GM21515 (cell line): ENCODE data around the gene NCAN.
"Not testable (repeated sequence)": the region's sequence is repeated elsewhere in the genome, so short reads cannot be mapped to it uniquely, and the experiment has no call there.

ENCODE experiments used
- ATAC-seq: cut with Tn5 transposase; IDR thresholded peaks from one replicate; pipeline ENCODE4 v1.9.1; 2021; ENCODE audit not compliant: unreplicated experiment

Gene NCAN

GRCh38 chr19:19211499-19212420 lies at the start of gene NCAN:
Gene NCAN (plus strand): TSS chr19:19211958. CDS start chr19:19216954, 4,996 bp downstream.
- no peak for ATAC-seq

- ATAC-seq, result no peak
Measured at GRCh38 chr19:19162495-19162894, 49.3 kb upstream of the NCAN start.

GRCh38 chr19:19165396-19165795 lies 46.4 kb upstream of the NCAN start:
- ATAC-seq, result no peak

GRCh38 chr19:19167612-19168011 lies 44.1 kb upstream of the NCAN start:
- no peak for ATAC-seq

- peak; percentile 2 for ATAC-seq
Measured at GRCh38 chr19:19169236-19170052, 42.3 kb upstream of the NCAN start.

- ATAC-seq, result peak; percentile 76
Measured at GRCh38 chr19:19170053-19170872, 41.5 kb upstream of the NCAN start, which contains the start of gene MEF2B. Gene MEF2B (minus strand): TSS chr19:19170263. CDS start chr19:19150735, 19,528 bp downstream.

- no peak for ATAC-seq
Measured at GRCh38 chr19:19170873-19171672, 40.7 kb upstream of the NCAN start.

- no peak for ATAC-seq
Measured at GRCh38 chr19:19171821-19172532, 39.8 kb upstream of the NCAN start.

- ATAC-seq, result not testable (repeated sequence)
Measured at GRCh38 chr19:19173243-19173642, 38.5 kb upstream of the NCAN start.

GRCh38 chr19:19176950-19177349 lies 34.8 kb upstream of the NCAN start:
- ATAC-seq, result no peak

- no peak for ATAC-seq
Measured at GRCh38 chr19:19179548-19180441, 32.0 kb upstream of the NCAN start.

GRCh38 chr19:19181488-19181998 lies 30.2 kb upstream of the NCAN start:
- no peak for ATAC-seq

- no peak for ATAC-seq
Measured at GRCh38 chr19:19185853-19186740, 25.7 kb upstream of the NCAN start.

- no peak for ATAC-seq
Measured at GRCh38 chr19:19186742-19187141, 25.0 kb upstream of the NCAN start.

GRCh38 chr19:19191768-19192077 lies 20.0 kb upstream of the NCAN start:
- no peak for ATAC-seq

GRCh38 chr19:19192078-19192882 lies 19.5 kb upstream of the NCAN start, which contains the start of the genes BORCS8 and RFXANK:
Gene BORCS8 (minus strand): TSS chr19:19192152. CDS start chr19:19192117, 35 bp downstream.
Gene RFXANK (plus strand): TSS chr19:19192258. CDS start chr19:19193947, 1,689 bp downstream.
- ATAC-seq, result peak; percentile 72
